ENCODE results near the gene STIM1. TPM values are rescaled to one million over a fixed set of nuclear protein-coding genes. Genes with fewer than 3 reads are reported as not detected.

The STIM1 gene
- total RNA-seq, 4 donors from 2014 or later = 42.4 to 114 (median 72.8) TPM

DNA sequence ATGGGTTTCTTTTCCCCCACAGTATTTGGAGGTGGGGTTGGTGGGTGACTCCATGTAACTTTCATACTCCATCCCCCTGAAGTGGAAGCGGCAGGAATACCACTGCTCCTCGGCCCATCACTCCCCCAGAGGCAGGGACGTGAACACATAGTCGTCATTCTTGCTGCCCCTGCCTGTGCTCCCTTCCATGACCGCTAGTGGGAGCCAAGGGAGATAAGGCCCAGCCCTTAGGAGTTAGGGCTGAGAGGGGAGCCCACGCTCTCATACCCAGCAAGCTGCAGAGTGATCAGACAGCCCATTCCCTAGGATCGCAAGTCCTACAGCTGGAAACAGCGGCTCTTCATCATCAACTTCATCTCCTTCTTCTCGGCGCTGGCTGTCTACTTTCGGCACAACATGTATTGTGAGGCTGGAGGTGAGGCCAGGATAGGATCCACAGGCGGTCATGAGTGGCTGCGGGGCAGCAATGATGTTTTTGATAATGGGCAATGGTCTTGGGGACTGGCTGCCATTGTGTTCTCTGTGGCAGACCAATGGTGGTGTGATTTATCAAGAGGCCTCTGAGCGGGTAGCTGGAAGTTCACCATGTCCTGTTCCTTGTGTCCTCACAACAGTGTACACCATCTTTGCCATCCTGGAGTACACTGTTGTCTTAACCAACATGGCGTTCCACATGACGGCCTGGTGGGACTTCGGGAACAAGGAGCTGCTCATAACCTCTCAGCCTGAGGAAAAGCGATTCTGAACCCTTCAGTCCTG lies 30.6 kb upstream of the STIM1 start:
- TF ChIP-seq, protein P1, sequence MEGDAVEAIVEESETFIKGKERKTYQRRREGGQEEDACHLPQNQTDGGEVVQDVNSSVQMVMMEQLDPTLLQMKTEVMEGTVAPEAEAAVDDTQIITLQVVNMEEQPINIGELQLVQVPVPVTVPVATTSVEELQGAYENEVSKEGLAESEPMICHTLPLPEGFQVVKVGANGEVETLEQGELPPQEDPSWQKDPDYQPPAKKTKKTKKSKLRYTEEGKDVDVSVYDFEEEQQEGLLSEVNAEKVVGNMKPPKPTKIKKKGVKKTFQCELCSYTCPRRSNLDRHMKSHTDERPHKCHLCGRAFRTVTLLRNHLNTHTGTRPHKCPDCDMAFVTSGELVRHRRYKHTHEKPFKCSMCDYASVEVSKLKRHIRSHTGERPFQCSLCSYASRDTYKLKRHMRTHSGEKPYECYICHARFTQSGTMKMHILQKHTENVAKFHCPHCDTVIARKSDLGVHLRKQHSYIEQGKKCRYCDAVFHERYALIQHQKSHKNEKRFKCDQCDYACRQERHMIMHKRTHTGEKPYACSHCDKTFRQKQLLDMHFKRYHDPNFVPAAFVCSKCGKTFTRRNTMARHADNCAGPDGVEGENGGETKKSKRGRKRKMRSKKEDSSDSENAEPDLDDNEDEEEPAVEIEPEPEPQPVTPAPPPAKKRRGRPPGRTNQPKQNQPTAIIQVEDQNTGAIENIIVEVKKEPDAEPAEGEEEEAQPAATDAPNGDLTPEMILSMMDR (IDR thresholded peaks at IDR 0.05) = peak in 3 of 4 experiments; percentile 49 to 60 (median 57)
- no peak for TF ChIP-seq POLR2A (IDR thresholded peaks at IDR 0.05)
- Histone ChIP-seq H3K36me3 (peaks cover 0 to 51% of the 10 kb centered on the region in 2 donors), H3K4me1 (no peaks in the 10 kb centered on the region), H3K27ac (no peak overlapping the region), H3K9me3 (no peaks in the 10 kb centered on the region), H3K4me3 (no peak overlapping the region), H3K27me3 (no peaks in the 10 kb centered on the region)
- peak; percentile 47 for ATAC-seq
- WGBS, 2 donors (ENCODE audit: low coverage in 1 of 2) = 35 to 100% methylated on average over 1 to 6 of the region's 18 CpGs

GRCh38 chr11:3825473-3826154 lies 29.9 kb upstream of the STIM1 start:
- Histone ChIP-seq H3K4me3 (no peak overlapping the region), H3K27ac (no peak overlapping the region), H3K9me3 (no peaks in the 10 kb centered on the region), H3K4me1 (peaks cover 0 to under 1% (median 0%) of the 10 kb centered on the region in 3 donors), H3K27me3 (no peaks in the 10 kb centered on the region), H3K36me3 (peaks cover 0 to 58% of the 10 kb centered on the region in 2 donors)
- no peak for ATAC-seq
- WGBS, 2 donors (ENCODE audit: low coverage in 1 of 2) = 76 to 100% methylated on average over 1 to 4 of the region's 8 CpGs
- TF ChIP-seq POLR2AphosphoS5 (IDR thresholded peaks at IDR 0.05) = no peak
- TF ChIP-seq, protein P1 (IDR thresholded peaks at IDR 0.05) = no peak
- no peak for TF ChIP-seq POLR2A (IDR thresholded peaks at IDR 0.05)
- TF ChIP-seq EP300 (IDR thresholded peaks at IDR 0.05) = no peak

DNA sequence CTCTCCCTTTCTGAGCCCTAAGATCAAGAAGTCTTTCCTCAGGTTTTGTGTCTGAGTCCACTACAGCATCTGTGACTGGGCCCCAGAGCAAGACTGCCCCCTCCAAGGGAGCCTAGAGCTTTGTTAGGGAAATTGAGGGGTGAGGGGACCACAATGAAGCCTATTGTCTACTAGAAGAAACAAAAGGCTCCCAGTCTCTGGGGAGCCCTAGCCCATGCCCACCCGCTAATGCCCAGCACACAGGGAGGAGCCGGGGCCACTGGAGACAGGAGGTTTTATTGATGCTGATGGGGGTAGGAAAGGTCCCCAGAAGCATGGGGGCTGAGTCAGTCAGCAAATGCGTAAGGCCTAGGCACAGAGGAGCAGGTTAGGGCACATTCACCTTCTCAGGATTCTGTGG lies 28.7 kb upstream of the STIM1 start:
- H3K4me3 ChIP-seq = no peak overlapping the region
- H3K27me3 ChIP-seq = no peaks in the 10 kb centered on the region
- 80% methylated on average over 1 of the region's 3 CpGs; no CpG with 5 or more reads in 1 of the 2 donors for WGBS, 2 donors (ENCODE audit: low coverage in 1 of 2)
- no peak for ATAC-seq
- H3K9me3 ChIP-seq = no peaks in the 10 kb centered on the region
- TF ChIP-seq, protein P1 (IDR thresholded peaks at IDR 0.05) = no peak
- no peak for TF ChIP-seq EP300 (IDR thresholded peaks at IDR 0.05)
- TF ChIP-seq POLR2AphosphoS5 (IDR thresholded peaks at IDR 0.05) = no peak
- no peak for TF ChIP-seq POLR2A (IDR thresholded peaks at IDR 0.05)
- no peak overlapping the region for H3K27ac ChIP-seq
- peaks cover 0 to 64% of the 10 kb centered on the region in 2 donors for H3K36me3 ChIP-seq
- peaks cover 0 to 12% (median 0%) of the 10 kb centered on the region in 3 donors for H3K4me1 ChIP-seq

DNA sequence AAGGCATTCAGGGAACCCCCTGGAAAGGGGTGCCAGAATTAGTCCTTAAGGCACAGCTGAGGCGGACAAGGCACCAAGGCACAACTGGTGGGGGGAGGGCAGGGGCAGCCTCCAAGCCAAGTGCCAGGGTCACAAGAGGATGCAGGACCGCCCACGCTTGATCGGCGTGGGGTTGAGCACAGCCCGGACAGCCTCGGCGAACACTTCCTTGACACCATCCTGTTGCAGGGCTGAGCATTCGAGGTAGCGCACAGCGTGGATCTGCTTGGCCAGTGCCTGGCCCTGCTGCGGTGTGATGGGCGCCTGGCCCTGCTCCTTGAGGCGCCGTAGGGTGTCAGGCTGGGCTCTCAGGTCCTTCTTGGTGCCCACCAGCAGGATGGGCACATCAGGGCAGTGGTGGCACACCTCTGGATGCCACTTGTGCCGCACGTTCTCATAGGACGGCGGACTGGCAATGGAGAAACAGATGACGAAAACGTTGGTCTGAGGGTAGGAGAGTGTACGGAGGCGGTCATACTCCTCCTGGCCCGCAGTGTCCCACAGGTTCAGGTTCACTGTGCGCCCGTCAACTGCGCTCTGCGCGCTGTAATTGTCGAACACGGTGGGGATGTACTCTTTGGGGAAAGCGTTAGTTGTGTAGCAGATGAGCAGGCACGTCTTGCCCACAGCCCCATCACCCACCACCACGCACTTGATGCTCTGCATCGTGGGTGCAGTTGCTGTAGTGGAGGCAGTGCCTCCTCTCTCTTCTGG lies 27.9 kb upstream of the STIM1 start:
- TF ChIP-seq POLR2A (IDR thresholded peaks at IDR 0.05) (no peak), EP300 (IDR thresholded peaks at IDR 0.05) (no peak), POLR2AphosphoS5 (IDR thresholded peaks at IDR 0.05) (no peak)
- TF ChIP-seq, protein P1 (IDR thresholded peaks at IDR 0.05) = no peak
- Histone ChIP-seq H3K27me3 (no peaks in the 10 kb centered on the region), H3K9me3 (no peaks in the 10 kb centered on the region), H3K4me3 (no peak overlapping the region), H3K27ac (no peak overlapping the region), H3K36me3 (peaks cover 0 to 64% of the 10 kb centered on the region in 2 donors), H3K4me1 (peaks cover 0 to 20% (median 0%) of the 10 kb centered on the region in 3 donors)
- no peak for ATAC-seq
- 60 to 90% methylated on average over 1 to 5 of the region's 35 CpGs for WGBS, 2 donors (ENCODE audit: low coverage in 1 of 2)

All from gastroesophageal sphincter (tissue), 4 donors.